Breast epithelium (tissue), 3 donors: ENCODE measurements around the gene ATXN1.

ENCODE experiments used
- CTCF ChIP-seq, 3 donors: fragments of 450-650 bp; IDR thresholded peaks; one replicate each; pipeline ENCODE4 v1.5.1; 2016 to 2017; ENCODE audit warnings: antibody characterized with exemption in 3 of 3, mild to moderate bottlenecking in 3 of 3, moderate library complexity in 3 of 3
- POLR2AphosphoS5 ChIP-seq, 3 donors: sonication (generic); formaldehyde crosslinking; IDR thresholded peaks; one replicate each; pipeline ENCODE4 v1.6.1; 2017; ENCODE audit warnings: antibody characterized with exemption in 3 of 3

- TF ChIP-seq POLR2AphosphoS5 (IDR thresholded peaks at IDR 0.05) (no peak), CTCF (IDR thresholded peaks at IDR 0.05) (no peak)
Measured at GRCh38 chr6:16412171-16412570, 349.1 kb downstream of the ATXN1 start.
